ENCODE data around the gene ABL1.
"Not testable (repeated sequence)": the region's sequence is repeated elsewhere in the genome, so short reads cannot be mapped to it uniquely, and the experiment has no call there.

The ABL1 gene

DNA sequence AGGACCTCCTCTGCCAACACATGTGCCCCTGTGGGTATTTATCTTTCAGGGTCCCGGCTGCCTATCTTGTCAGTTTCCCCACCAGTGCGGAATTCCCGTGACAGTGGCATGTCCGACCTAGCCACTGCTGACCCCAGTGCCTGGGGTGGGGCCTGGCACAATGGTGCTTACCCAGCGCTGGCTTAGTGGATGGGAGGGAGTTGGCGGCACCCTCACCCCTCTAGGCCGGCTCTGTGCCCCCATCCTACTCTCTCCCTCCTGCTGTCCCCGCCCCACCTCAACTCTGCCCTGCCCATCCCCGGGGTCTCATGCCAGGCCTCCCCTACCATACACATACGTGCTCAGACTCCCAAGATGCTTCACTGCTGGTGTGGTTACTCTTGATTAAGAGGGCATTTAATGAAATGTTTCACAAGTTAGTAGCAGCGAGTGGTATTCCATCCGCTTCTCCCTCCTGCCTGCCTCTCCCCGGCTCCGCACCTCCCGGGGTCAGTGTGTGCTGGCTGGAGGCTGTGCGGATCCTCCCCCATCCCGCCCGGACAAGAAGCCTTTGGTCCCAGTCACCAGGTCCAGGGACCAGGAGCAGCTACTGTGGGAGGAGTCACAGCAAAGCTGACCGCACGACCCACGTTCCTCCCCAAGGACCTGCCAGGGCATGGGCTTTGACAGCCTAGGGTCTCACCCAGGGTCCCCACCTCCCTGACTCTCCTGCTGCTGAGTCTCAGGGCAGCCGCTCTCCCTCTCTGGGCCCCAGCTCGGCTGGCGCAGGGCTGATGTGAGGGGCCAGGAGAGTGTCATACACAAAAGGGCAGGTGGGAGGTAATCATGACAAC is 71.1 kb downstream of the ABL1 start:
- DNase-seq = no peak

DNA sequence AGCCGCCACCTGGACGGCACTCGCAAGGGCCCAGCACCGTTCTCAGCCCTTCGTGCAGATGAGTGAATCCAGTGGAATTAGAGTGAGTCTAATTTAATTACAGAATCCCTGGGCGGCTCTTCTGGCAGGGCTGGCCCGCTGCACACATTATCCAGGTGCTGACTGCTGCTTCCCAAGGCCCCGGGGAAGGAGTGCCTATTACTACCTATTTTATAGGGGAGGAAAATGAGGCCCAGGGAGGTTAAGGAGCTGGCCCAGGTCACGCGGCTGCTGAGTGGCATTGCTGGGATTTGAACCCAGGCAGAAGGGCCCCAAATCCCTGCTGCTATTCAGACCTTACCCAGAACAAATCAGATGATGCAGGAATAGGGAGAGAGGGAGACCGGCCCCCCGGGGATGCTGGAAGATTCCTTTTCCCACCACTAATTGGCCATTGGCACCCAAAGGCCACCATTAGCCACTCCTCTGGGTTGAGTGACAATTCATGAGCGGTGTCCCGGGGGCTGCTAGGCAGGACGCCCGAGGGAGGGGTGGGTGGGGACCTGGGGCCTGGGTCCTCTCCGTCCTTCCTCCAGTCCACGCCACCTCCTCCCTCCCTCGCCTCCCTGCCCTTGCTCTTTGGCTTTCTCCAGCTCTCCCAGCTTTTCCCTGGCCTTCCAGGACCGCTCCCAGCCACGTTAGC is 71.8 kb downstream of the ABL1 start:
- no peak for DNase-seq

DNA sequence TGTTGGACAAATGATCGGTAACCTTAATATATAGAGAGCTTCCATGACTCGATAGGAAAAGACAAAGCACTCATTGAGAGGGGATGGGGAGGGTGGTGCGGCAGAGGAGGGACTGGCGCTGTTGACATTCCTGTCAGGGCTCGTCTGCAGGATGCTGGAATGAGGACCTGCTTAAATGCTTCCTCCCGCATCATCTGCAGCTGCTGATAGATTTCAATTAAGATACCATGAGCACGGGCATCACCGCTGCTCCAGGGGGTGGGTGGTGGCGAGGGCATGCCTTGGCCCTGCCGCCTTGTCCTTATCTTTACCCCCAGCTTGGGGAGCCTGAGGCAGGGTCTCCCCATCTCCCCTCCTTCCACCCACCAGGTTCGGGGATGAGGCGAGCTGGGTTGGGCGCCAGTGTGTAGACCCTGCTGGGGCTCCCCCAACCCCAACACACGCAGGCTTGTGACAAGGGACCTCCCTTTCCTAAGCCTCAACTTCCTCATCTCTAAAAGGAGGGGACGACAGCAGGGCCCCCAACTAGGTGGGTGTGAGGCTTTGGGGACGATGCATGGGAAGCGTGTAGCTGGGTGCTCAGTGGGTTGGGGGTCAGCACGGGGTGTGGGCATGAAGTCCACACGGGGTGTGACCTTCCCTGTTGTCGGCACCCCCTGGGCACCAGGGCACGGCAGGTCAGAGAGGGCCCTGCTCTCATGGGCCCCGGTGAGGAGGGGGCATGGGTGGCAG is 73.3 kb downstream of the ABL1 start:
- no peak for DNase-seq

DNA sequence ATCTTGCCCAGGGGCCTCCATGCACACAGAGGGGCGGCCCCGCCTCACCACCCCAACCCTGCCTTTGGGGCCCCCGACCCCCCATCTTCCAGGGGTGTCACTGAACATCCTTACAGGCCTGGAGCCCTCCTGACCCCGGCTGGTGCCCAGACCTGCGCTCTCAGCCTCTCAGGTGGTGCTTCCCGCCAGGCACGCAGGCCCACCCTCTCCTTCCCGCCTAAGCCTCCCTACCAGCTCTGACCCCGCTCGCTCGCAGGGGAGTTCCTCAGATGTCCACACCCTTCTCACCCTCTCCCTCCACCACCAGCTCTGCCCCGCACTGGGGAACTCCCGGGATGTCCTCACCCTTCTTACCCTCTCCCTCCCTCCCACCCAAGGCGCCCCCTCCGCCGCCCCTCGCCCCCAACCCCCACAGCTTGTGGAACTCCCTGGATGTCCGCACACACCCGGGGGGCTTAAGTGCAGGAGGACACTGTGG is 73.9 kb downstream of the ABL1 start:
- DNase-seq = no peak

DNA sequence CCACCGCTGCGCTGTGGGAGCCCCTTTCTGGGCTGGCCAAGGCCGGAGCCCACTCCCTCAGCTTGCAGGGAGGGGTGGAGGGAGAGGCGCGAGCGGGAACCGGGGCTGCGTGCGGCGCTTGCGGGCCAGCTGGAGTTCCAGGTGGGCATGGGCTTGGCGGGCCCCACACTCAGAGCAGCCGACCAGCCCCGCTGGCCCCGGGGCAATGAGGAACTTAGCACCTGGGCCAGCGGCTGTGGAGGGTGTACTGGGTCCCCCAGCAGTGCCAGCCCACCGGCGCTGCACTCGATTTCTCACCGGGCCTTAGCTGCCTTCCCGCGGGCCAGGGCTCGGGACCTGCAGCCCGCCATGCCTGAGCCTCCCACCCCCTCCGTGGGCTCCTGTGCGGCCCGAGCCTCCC is 75.0 kb downstream of the ABL1 start:
- DNase-seq = not testable (repeated sequence)

DNA sequence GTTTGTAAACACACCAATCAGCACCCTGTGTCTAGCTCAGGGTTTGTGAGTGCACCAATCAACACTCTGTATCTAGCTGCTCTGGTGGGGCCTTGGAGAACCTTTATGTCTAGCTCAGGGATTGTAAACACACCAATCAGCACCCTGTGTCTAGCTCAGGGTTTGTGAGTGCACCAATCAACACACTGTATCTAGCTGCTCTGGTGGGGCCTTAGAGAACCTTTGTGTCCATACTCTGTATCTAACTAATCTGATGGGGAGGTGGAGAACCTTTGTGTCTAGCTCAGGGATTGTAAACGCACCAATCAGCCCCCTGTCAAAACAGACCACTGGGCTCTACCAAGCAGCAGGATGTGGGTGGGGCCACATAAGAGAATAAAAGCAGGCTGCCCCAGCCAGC is 75.6 kb downstream of the ABL1 start:
- not testable (repeated sequence) for DNase-seq

DNA sequence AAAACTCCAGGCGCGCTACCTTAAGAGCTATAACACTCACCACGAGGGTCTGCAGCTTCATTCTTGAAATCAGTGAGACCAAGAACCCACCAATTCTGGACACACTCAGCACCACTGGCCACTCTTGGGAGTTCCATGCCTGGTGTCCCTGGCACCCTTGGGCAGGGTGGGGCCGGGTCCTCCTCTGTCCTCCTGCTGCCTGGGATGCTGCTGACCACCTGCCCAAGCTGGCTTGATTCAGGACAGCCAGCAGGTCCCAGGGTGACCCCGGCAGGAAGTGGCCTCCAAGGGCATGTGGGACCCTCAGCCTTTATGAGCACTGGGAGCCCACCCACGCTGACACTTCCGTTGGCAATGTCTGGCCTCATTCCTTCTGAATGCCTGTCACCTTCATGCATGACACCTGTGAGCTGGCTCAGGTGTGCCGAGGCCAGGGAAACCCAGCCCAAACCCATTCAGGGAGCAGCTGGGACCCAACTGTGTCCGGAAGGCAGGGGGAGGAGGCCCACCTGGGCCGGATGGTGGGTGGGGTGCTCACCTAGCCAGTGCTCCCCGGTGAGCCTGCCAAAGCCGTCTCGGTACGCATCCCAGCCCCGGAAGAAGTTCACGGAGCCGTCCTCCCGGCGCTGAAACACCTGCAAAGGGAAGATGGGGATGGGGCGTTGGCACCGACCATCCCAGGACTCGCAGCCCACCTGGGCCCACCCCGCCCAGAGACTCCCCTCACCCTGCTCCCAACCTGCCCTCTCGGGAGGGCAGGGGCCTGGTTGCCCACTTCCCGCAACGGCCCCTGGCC is 76.4 kb downstream of the ABL1 start:
- DNase-seq = no peak

DNA sequence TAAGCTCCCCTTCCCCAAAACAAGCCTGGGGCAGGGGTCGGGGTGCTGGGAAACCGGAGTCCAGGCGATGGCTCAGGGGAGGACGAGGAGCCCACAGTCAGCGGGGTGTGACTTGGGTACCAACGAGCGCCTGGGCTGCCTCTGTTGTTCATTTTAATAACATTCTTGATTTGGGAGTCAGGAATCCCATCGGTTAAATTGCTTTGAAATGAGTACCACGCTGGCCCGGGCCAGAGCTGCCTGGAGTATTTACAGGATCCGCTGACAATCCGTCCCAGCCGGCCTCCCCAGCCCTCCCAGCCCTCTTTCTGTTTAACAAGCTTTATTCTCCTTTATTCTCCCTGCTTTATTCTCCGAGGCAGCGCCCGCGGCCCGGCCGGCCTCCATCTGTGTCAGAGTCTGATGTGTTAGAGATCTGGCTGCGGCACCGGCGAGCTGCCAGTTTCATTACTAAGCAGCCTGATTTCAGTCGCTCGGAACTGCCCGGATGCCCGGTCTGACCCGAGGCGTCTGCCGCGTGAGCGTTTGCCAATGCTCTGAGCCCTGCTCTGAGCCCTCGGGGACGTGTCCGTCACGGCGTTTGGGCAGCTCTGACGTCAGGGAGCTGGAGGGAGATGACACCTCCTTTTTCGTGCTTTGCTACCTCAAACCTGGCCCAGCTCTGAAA is 78.0 kb downstream of the ABL1 start:
- DNase-seq = no peak

DNA sequence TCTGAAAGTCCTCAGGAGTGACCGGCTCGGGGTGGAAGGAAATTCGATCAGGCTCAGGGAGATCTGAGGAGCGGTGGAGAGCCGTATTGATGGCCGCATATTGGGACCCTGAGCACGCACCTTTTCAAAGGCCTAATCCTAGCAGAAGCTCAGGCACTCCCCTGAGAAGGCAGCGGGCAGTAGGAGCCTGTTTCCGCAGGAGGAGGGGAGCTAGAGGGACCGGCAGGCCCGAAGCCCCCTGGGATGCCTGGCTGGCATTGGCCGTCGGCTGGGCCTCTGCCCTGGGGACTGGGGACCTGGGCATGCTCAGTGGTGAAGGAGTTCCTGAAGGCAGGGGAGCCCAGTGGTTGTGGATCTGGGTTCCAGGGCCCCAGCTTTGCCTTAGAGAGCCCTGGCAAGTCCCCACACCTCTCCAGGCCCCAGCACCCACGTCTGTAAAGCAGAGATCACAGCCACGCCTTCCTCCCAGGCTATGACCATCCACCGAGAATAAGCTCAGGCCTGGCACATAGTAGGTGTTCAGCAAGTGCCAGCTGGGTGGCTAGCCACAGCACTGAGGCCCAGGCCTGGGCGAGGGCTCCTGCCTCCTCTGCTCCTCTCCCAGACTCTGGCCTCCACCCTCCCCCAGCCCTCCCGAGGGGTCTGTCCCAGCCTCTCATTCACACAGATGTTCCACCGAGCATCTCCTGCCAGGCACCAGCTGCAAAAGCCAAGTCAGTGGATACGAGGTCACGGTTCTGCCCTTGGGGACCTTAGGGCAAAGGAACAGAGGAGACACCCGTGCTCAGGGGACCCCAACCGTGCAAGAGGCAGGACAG is 78.8 kb downstream of the ABL1 start:
- no peak for DNase-seq

DNA sequence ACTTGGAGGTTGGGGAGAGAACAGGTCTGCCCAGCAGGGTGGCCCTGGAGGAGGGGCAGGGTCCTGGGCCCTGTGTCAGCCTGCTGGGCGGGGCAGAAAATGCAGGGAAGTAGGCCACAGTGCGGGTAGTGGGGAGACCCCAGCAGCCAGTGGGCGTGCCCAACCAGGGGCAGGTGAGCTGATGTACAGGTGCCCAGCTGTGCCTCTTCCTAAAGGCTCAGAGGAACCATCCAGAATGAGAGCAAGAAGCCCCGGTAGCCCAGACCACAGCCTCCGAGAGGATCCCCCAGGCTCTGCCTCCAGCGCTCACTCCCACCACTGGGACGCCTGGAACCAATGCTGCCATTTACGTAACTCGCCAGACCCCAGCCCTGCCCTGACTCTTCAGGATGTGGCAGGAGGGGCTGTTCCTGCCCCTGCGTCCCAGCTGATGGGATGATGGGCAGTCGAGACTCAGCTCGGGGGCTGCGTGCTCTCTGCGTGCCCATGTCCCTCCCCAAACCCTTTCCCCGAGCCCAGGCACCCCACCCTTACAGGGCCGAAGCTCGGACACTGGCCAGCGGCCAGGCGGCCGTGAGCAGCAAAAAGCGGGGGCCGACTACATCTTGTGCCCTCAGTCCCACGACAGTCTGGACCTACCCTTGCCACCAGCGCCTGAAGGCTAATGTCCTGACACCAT is 79.5 kb downstream of the ABL1 start:
- no peak for DNase-seq

DNA sequence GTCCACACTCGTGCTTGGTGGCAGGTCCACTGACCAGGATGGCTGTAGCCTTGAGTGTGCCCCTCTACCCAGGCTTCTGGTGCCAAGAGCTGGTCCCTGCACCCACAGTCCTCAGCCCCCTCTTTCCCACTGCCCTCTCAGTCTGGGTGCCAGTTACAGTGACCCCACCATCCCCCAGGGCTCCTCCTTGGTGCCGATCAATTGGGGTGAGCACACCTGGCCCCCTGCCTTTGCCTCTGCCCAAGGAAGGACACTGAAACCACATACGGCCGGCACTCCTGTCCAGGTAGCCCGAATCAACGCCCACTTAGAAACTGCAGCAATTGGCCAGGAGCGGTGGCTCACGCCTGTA is 80.0 kb downstream of the ABL1 start:
- no peak for DNase-seq

DNA sequence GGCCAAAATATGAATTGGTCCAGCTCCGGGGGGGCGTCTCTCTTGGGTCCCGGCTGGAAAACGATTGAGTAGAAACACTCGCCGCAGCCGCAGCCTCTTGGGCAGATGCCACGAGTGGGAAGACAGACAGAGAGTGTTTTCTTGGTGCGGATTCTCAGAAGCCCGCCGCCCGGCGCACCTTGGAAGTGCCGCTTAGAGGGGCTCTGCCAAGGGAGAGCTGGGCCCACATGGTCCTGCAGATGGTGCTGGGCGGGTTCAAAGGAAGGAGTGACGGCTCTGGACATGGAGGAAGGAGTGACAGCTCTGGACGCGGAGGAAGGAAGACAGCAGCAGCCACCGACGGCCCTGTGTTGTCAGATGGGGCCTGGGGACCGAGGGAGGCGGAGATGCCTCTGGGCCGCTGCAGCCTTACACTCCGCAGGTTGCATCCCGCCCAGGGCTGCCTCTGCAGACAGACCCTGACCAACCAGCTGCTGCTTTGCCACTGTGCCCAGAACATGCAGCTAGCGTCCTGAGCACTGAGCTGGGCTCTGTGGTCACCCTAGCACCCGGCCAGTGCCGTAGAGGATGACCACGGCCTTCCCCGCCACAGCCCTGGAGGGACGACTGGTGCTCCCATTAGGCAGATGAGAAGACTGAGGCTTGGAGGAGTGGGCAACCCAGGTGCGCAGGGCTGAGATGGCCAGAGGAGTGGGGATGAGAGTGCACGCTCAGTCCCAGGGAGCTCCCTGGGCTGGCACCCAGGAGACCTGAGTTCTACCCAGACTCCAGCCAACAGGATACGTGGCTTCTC is 82.3 kb downstream of the ABL1 start:
- no peak for DNase-seq

DNA sequence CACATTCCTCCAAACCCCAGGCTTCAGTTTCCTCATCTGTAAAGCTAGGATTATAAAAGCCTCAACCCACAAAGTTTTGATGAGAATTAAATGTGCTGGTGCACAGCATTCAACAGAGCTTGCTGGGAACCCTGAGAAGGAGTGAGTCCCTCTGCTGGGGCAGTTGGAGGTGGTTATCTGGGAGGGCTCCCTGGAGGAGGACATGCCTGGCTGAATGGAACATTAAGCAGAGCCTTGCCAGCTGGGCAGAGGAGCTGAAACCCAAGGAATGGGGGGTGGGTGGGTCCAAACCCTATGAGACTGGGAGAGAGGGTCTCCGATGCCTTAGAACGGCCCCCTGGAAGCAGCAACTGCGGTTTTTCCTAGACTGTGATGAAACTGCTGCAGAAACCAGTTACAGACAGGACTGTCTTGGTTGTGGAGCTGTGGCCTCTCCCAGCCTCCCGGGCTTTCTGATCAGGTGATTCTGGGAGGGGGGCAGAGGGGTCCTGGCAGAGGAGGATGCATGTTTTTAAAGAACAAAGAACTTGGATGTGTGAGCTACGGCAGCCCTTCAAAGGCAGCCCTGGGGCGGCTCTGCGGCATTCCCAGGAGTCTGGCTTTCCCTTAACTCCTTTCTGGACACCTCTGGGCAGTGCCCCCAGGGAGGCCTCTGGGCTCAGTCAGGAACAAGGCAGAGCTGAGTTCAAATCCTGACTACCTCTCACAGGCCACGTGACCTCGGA is 83.2 kb downstream of the ABL1 start:
- no peak for DNase-seq

DNA sequence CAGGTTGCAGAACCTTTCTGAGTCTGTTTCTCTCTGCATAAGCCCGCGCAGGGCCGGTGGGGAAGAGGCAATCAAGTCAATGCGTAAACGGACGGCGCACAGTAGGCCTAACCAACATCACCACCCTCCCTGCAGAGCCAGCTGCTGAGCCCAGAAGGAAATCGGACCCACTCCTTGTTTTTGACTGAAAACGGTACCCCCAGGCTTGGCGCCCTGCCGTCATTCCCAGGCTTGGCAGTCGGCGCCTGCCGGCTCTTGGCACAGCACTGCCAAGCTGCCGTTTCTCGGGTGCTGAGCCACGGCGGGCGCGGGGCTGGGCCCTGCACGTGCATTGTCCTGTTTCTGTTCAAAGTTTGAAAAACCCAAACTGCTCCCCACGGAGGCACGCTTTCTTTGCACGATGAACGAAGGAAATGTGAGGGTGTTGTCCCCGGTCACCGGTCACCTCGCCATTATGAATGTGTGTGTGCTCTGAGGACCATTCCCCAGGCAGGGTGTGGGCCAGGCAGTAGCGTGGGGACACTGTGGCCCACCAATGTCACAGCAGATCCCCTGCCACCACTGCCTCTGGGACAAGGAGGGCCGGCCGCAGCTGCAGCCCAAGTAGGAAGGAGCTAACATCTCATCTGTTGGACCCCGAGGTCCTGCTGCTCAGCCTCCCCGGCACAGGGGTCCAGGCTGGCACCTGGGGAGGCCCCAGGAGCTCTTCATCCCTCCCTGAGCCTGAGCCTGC is 83.9 kb downstream of the ABL1 start:
- no peak for DNase-seq

DNA sequence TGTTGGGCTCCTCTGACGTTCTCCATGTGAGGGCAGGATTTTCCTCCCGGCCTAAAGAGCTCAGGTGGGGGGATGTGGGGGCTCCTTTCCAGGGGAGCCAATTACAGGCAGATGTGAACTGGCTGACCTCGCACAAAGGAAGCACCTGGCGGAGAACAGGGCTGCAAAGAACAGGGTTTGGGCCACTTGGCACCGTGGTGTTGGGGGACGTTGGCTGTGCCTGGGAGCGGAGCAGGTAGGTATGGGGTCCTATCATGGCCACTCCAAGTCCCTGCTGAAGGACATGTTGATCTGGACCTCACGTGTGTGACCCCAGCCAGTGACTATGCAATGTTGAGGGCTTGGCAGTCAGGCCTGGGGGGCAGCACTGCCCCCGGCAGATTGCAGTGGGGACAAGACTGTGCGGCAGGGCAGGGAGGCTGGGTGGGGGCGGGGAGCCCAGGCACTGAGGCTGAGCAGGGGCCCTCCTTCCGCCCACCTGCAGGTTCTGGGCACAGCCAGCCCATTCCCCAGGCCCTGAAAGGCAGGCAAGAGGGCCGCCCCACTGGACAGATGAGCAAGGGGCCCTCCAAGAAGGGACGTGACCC is 84.6 kb downstream of the ABL1 start:
- DNase-seq = no peak

DNA sequence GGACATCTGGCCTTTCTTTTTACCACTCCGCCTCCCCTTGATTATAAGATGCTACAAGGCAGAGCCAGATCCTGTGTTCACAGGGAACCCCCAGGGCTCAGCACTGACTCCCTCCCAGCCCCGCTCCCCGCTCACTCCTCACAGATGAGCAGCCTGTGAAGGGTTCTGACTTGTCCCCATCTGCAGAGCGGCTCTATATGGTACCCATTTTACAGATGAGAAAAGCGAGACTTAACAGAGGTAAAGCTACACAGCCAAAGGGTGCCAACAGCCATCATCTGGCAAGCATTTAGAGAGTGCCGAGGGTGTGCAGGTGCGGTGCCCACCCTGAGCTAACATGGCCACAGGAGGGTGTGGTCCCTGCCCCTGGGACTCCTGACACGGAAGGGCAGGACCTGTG is 85.2 kb downstream of the ABL1 start:
- no peak for DNase-seq

DNA sequence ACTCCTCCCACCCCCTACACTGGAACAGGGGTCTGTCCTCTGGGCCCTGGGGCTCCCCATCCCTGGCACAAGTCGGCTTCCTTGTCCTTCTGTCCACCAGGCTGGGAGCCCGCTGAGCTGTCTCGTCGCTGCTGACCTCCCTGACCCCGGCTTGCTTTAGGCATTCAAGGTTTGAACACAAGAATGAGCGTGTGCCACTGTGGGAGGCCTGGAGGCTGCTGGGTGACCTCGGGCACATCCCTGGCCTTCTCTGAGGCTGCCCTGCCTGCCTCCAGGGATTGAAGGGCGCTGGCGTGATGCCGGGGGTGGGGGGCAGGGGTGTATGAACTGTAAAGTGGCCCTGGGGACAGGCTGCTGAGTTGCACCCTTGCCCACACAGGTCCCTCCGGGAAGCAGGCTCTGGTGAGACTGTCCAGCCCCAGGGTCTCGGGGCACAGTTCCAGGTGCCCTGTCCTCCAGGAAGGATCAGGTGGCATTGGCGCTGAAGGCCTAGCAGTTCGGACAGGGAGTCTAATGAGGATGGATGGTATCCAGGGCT is 85.8 kb downstream of the ABL1 start:
- no peak for DNase-seq

Measured in bone marrow (tissue), 2 donors.